Stimulated activated CD4-positive, alpha-beta T cell treated with anti-CD3 and anti-CD28 coated beads, Interleukin-12 subunit alpha, Interleukin-12 subunit beta, amount 100 ng/mL, for 48 hours (primary cell): Measurements from ENCODE around the gene AAMDC.
"Not testable (repeated sequence)": the region's sequence is repeated elsewhere in the genome, so short reads cannot be mapped to it uniquely, and the experiment has no call there.

Experiments
- DNase-seq, 3 donors: peaks; one replicate each; pipeline ENCODE4 v3.0.0-alpha.2; 2020; ENCODE audit warnings: low read depth in 2 of 3, low spot score in 1 of 3

The AAMDC gene

DNA sequence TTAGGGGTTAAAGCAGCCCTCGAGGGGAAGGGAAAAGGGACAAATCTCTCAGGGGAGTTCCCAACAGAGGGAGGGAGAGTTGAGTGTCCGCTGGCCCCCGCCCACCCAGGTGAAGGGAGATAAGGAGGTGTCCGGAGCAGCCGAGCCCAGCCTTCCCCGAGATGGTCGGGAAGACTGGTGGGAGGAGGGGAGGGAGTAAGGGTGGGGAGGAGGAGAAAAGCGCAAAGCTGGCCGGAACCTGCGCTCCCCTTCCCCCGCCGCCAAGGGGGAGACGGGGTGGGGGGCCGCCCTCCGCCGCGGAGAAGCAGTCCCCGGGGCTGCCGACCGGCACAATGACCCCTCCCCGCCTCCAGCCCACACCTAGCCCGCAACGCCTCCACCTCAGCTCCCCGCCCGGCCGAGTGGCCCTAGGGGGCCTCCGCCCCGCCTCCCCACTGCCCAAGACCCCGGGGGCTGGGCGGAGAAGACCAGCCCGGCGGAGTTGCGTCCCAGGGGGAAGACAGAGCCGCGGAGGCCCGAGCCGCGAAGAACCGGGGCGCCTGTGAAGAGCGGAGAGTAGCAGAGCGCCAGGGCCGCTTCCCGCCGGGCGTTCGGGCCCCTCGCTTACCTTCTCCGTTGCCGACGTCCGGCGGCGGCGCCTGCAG lies 901 bp upstream of the AAMDC start:
- DNase-seq = peak; percentile 4 to 23 (median 17)

DNA sequence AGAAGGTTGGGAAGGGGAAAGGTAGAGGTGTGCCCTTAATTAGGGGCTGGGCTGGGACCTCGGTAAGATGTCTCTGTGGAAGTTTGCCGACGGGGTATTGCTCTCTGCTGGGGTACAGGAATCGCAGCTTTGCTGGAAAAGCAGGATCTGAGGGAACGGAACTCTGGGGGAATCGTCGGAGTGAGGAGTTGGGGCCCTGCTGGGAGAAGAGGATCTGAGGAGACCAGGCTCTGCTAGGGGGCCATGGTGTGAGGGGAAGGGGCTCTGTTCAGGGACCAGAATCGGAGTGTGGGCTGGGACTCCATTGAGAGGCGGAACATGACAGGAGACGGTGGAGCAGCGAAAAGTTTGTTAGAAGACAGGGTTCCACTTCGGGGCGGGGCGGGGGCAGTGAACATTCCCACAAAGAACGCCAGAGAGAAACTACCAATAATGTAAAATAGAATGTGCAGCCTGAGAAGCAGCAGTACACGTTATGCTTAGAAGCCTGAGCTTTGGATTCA lies 456 bp downstream of the AAMDC start:
- no peak for DNase-seq

DNA sequence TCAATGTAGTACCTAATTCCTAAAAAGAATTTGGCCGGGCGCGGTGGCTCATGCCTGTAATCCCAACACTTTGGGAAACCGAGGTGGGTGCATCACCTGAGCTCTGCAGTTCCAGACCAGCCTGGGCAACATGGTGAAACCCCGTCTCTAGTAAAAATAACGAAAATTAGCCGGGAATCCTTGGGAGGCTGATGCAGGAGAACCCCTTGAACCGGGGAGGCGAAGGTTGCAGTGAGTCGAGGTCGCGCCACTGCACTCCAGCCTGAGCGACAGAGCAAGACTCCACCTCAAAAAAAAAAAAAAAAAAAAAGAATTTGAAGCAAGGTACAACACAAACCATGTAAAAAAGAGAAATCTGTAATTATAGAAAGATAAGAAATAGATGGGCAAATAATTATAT lies 1.2 kb downstream of the AAMDC start:
- not testable (repeated sequence) for DNase-seq

DNA sequence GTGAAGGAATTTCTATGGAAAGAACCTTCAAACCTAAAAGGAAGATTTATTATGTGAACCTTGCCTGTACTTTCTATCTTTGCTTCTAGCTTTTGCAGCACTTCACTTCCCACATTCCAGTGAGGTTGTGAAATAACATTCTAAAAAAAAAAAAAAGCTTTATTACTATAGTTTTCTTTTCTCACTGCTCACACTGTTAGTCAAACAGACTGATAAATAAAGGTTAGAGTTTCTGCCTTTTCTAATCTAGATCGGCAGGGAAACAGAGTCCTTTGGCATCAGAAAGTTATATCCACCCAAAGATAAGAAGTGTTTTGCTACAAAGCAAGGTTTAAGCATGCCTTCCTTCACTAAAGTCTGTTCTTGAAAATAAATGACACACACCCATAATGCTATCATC lies 2.8 kb downstream of the AAMDC start:
- DNase-seq = no peak

DNA sequence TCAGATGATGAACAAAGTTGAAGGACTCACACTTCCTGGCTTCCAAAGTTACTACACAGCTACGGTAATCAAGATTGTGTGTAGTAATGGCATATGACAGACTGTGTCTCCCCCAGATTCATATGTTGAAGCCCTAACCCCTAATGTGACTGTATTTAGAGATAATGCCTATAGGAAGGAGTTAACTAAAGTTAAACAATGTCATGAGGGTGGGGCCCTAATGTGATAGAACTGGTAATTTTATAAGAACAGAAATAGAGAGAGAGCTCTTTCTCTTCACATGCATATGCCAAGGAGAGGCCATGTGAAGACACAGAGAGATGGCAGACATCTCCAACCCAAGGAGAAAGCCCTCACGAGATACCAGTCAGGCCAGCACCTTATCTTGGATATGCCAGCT lies 8.0 kb downstream of the AAMDC start:
- no peak for DNase-seq

DNA sequence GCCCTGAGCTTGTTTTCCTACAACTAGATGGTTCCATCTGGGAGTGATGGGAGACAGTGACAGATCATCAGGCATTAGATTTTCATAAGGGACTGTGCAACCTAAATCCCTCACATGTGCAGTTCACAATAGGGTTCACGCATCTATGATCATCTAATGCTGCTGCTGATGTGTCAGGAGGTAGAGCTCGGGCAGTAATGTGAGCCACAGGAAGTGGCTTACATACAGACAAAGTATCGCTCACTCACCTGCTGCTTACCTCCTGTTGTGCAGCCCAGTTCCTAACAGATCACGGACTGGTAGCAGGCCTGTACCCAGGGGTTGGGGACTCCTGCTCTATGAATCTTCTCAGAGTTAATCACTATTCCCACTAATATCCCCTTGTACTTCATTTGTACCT lies 12.4 kb downstream of the AAMDC start:
- no peak for DNase-seq

DNA sequence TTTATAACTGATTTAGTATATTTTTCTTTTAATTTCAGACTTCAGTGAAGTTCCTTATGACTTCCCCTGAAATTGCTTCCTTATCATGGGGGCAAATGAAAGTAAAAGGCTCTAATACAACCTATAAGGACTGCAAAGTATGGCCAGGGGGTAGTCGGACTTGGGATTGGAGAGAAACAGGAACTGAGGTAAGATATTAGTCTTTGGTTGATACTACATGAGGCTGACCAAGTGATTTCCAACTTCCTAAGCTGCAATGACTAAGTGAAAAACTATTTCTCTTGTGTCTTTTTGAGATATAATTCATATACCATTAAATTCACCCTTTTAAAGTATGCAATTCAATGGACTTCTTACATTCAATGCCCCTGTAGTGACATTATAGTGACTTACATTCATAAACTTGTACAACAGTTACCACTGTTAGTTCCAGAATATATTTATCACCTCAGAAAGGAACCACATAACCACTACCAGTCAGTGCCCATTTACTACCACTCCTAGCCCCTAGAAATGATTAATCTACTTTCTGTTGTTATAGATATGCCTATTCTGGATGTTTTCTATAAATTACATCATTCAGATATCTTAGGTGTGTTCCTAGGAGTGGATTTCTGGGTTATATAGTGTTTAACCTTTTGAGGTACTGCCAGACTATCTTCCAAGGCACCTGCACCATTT lies 21.6 kb downstream of the AAMDC start:
- DNase-seq = no peak

DNA sequence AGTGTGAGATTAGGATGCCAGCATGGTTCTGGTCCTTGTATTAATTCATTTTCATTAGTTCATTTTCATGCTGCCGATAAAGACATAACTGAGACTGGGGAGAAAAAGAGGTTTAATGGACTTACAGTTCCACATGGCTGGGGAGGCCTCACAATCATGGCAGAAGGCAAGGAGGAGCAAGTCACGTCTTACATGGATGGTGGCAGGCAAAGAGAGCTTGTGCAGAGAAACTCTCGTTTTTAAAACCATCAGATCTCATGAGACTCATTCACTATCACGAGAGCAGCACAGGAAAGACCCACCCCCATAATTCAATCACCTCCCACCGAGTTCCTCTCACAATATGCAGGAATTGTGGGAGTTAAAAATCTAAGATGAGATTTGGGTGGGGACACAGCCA lies 22.8 kb downstream of the AAMDC start:
- not testable (repeated sequence) for DNase-seq

DNA sequence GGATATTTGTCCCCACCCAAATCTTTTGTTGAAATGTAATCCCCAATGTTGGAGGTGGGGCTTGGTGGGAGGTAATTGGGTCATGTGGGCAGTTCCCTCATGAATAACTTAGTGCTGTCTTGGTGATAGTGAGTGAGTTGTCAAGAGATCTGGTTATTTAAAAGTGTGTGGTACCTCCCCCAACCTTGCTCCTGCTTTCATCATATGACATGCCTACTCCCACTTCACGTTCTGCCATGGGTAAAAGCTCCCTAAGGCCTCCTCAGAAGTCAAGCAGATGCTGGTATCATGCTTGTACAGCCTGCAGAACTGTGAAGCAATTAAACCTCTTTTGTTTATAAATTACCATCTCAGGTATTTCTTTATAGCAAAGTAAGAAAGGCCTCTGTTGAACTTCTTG lies 30.6 kb downstream of the AAMDC start:
- no peak for DNase-seq

DNA sequence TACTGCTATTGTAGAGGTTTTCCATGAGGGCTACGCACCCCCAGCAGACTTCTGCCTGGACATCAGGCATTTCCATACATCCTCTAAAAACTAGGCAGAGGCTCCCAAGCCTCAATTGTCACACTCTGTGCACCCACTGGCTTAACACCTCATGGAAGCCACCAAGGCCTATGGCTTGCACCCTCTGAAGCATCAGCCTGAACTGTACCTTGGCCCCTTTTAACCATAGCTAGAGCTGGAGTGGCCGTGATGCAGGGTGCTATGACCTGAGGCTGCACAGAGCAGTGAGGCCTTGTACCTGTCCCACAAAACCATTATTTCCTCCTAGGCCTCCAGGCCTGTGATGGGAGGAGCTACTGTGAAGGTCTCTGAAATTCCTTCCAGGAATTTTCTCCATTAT lies 33.9 kb downstream of the AAMDC start:
- no peak for DNase-seq

DNA sequence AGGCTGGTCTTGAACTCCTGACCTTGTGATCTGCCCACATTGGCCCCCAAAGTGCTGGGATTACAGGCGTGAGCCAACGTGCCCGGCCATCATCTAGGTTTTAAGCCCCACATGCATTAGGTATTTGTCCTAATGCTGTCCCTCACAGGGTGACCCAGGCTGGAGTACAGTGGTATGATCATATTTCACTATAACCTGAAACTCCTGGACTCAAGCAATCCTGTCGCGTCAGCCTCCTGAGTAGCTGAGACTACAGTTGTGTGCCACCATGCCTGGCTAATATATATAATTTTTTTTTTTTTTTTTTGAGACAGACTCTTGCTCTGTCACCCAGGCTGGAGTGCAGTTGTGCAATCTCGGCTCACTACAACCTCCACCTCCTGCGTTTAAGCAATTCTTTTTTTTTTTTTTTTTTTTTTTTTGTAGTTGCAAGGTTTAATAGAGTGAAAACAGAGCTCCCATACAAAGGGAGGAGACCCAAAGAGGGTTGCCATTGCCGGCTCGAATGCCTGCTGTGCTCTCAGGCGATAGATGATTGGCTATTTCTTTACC lies 37.0 kb downstream of the AAMDC start:
- DNase-seq = not testable (repeated sequence)

DNA sequence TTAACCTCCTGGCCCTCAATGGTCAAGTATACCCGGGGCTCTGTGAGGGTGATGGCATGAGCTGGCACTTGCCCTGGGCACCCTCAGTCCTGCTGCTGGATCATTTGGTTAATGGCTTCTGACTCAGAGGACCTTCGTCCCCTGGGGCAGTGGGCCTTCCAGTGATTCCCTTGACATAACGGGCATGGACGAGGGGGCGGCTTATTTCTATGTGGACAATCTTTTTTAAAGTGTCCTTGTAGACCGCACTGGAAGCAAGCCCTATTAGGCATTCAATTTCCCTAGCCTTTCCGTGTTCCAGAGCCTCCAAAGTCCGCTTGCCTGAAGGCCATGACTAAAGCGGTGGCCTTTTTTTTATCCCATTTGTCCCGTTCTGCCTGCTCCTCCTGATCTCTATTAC lies 40.5 kb downstream of the AAMDC start:
- DNase-seq = not testable (repeated sequence)

DNA sequence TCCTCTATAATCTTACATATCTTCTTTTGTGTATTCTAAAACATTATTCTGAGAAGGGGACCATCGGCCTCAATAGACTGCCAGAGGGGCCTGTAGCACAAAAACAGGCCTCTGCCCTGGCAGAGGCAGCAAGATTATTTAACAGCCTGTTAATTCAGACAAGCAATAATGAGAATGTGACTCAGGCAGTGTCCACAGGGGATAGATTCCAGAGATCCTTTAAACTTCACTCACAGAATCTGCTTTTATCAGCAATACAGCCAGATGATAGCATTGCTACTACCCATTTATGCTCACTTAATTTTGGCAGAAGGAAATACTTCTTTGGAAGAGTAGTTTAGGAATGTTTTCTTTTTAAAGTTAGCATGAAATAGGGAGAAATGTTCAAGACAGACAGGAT lies 44.9 kb downstream of the AAMDC start:
- DNase-seq = no peak

DNA sequence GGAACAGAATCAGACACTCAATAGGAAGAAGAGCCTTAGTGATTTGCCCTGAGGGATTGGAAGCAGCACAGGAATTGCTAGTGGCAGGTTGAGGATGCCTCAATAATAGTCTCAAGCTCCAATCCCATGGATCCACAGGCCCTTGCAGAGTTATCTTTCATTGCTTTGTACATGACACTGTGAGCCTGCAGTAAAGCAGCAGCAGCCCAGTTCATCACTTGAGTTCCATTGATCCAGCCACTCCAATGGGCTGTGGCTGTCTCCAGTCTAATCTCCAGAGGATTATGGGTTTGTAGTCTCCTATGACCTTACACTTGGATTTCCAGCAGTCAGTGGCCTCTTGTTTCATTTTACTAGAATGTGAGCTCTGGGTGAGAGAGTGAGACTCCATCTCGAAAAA lies 45.4 kb downstream of the AAMDC start:
- DNase-seq = no peak

DNA sequence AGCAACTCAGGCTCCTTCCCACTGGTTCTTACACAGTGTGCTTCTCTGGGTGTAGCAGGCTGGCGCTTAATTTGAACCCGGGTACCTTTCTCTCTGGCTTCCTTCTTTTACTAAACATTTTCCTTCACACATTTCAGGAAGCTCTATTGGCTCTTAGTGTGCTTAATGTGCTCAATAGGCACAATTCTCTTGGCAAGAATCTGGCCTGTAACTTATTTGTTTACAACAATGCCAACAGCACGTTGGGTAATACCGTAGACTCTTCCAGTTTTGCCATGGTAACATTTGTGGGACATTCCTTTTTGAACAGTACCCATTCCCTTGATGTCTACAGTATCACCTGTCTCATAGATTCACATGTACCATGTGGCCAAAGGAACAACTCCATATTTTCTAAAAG lies 47.8 kb downstream of the AAMDC start:
- DNase-seq = no peak

DNA sequence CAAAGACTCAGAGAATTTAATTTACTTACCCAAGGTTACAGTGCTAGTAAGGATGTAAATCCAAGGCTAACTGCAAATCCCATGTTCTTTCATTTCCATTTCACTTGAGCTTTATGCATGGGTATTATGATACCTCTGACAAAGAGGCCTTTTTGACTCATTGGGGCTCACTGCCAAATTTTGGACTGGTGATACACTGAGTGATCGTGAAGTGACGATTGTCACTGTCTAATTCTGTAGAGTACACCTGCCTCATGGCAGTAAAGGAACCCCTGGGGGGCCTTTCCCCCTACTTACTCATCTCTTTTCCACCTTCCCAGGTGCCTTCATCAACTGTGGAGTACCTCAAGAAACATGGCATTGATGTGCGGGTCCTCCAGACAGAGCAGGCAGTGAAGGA lies 50.9 kb downstream of the AAMDC start:
- no peak for DNase-seq

DNA sequence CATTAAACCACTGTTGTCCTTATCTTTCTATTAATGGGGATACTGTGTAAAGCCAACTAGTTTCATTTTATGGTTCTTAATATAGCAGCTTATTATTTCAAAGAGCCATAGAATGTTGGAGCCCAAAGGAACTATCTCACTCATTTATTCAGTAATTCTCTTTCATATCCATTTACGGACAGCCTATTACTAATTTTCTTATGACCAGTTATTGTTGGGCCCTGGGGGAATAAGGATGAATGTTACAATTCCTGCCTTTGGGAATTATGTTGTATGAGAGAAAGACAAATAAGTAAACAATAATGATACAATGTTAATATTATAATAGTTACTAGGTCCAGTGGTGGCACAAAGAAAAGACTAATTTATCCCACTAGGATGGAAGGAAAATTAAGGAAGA lies 52.4 kb downstream of the AAMDC start:
- no peak for DNase-seq

DNA sequence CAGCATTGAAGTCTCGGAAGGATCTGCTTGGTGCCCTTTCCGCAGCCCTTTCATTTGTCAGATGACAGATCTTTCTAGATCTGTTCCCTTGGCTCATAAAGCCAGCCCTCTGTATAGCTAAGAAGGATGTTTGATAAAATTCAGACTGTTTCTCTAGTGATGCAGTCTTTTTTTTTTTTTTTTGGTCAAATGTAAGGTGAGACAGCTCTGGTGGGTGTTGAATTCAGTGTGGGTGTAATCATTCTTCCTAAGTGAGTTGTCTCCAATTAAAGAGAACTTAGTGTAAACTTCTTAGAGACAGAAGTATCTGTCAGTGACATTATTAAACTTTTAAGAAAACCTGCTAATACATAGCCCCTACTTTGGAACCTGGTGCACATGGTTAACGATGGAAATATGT lies 53.3 kb downstream of the AAMDC start:
- no peak for DNase-seq

DNA sequence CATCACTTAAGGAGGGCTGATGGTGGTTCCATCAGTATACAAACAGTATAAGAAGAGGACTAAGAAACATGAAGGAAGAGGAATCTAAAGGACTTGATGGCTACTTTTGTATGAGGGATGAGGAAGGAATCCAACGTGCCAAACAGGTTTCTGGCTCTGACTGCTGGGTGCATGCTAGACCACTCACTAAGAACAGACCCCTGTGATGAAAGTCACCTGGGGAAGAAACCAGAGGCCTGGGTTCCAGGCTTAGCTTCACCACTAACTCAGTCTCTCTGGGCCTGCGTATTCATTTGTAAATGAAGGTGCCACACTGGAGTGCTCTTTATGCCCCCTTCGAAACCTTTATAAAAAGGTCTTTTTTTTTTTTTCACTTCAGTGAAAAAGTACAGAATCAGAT lies 55.1 kb downstream of the AAMDC start:
- no peak for DNase-seq

DNA sequence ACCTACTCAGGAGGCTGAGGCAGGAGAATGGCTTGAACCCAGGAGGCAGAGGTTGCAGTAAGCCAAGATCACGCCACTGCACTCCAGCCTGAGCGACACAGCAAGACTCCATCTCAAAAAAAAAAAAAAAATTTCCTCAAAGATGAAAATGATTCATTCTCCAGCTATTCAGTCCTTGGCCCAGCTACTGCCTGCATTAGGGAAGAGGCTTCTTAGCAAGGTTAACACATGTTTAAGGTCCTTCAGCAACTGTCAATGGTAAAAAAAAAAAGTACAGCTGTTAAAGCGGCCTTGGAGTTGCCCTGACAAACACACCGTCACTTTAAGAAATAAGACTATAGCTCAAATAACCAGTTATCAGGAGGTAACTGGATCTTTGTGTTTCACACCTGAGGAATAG lies 57.3 kb downstream of the AAMDC start:
- not testable (repeated sequence) for DNase-seq

DNA sequence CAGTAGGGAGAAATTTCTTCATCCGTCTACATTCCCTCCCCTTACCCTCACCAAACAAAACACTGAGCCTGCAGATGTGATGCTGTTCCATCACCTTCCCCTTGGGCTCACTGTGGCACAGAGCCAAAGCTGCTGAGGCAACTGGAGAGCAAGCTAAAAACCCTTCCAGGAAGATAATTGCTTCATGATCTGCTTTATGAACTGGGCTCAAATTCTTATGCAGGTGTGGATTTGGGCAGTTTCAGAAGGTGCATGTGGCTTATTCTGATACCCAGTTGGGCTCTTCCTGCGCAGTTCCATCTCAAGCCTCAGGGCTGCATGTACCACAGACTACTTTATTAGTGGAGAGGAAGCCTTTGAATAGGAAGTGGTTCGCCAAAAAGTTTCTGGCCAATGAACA lies 58.3 kb downstream of the AAMDC start:
- no peak for DNase-seq

DNA sequence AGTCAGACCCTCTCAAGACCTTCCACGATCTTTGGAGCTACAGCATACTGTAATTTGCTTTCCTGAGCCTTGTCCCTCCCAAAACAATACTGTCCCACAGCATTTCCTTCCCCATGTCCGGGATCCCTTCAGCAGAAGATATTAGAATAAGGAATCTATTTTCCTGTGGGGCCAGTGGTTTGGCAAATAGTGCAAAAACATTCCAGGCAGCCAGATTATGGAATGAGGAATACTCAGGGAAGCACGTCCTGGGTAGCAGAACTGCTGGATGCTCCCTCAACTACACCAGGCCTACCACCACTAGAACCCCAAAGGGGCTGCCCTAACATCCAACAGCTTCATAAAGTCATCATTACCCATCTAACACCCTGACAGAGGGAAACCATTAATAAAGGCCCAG lies 61.5 kb downstream of the AAMDC start:
- DNase-seq = no peak

DNA sequence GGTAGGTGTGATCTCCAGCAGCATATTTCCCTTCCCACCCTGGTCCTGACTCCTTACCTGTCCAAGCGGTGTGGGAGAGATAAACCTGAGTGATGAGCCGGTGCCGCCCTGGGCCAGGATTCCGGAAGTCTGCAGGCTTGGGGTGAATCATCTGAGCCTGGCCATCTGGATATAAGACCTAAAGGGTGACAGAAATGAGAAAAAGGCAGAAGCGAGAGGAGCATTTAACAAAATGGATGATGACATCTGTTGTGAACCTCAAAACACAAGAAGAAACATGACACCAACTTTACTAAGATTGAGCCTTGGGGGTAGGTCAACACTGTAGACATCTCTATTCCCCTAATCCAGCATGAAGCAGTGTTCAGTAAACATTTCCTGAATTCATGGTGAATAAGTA lies 62.8 kb downstream of the AAMDC start:
- no peak for DNase-seq
